Measurements from ENCODE around the gene TMEM222.

GRCh38 chr1:27353629-27354028 lies 31.7 kb downstream of the TMEM222 start:
- TF ChIP-seq FOS (IDR thresholded peaks at IDR 0.05; ENCODE audit: borderline replicate concordance, extremely low read depth, insufficient read length), result no peak
- no peak for TF ChIP-seq REST (IDR thresholded peaks at IDR 0.05; ENCODE audit: low read depth, low read length)
- TF ChIP-seq MEF2A (IDR thresholded peaks at IDR 0.05; ENCODE audit: insufficient read depth, low read depth, low read length), result no peak
- TF ChIP-seq CBX5 (IDR thresholded peaks at IDR 0.05; ENCODE audit: low read depth), result no peak
- no peak for TF ChIP-seq ZNF274 (IDR thresholded peaks at IDR 0.05; ENCODE audit: insufficient read depth, insufficient read length)
- TF ChIP-seq NR2C2 (IDR thresholded peaks at IDR 0.05; ENCODE audit: borderline replicate concordance, control insufficient read depth, insufficient read length, low read depth), result no peak
- no peak for TF ChIP-seq EP300 (IDR thresholded peaks at IDR 0.05; ENCODE audit: borderline replicate concordance in 1 of 2, control insufficient read depth in 1 of 2, low read depth in 2 of 2, low read length in 2 of 2)
- no peak for TF ChIP-seq SUPT20H (IDR thresholded peaks at IDR 0.05; ENCODE audit: borderline replicate concordance, control insufficient read depth, low read depth, low read length)
- TF ChIP-seq RCOR1 (conservative IDR thresholded peaks at IDR 0.05; ENCODE audit: low read depth, low read length), result no peak

Measured in GM12878 (cell line).